SHP77 treated with DMSO at 0.1 percent for 48 hours (cell line): Measurements from ENCODE around the gene ESPNL.
A peak's percentile ranks its signal among the peaks of the same experiment; 100 is the strongest.

Source experiments
- DNase-seq: peaks from one replicate; lab custom pipeline; 2025; lab: John Stamatoyannopoulos, UW

Gene ESPNL

GRCh38 chr2:238097988-238098871 lies 1.9 kb upstream of the ESPNL start:
- DNase-seq = no peak

- no peak for DNase-seq
These were observed 1.0 kb upstream of the ESPNL start for GRCh38 chr2:238098901-238099713.

DNA sequence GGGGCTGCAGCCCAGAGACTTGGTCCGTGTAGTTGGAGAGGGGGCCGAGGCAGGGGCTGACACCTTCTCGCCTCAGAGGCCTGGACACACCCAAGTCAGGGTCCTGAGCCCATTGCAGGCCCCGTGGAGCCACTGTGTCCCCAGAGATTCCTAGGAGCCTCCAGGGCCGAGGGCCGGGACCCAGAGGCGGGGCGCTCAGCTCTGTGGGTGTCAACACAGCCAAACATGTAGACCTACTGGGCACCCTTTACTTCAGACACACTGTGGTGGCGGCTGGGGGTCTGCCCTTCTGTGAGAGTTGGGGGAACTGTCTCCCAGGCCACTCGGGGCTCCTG lies 459 bp upstream of the ESPNL start:
- no peak for DNase-seq

DNA sequence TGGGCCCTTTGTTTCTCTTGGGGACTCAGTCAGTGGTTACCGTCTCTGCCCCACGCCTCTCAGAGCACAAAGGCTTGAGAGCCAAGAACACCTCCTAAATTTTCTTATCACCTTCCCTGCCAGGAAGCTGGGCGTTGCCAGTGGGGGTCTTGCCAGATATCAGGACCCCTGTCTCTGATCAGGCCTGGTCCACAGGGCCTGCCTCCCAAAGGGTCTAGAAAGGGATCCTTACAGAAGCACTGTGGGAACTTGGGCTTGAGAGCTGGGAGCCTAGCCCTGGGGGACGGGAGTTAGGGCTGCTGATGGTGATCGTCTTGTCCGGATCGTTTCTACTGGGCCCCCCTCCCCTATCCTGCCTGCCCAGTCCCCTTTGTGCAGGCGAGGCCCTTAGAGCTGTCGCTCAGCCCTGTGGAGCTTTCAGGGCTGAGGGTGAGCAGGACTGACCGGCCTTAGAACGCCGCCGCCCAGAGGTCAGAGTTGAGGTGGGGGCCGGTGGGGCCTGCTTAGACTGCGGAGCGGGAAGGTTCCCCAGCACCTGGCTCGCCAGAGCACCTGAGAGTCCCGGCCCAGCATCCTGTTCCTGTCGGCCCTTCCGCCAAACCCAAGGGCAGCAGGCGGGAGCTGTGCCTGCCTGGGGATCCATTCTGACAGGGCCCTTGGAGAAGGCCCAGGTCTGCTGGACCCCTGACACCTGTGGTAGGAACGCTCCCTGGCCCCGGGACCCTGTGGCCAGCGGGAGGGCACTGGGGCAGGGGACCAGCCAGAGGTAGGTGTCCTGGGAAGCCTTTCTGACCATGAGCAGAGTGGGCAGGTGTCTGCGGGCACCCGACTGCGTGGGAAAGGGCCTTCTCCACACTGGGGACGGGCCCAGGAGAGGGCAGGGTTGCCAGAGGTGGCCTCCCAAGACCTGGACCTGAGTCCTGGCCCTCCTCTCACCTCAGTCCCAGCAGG lies 956 bp downstream of the ESPNL start:
- DNase-seq = no peak

- DNase-seq = no peak
These were observed 2.0 kb downstream of the ESPNL start for GRCh38 chr2:238101891-238102841.

- DNase-seq = no peak
These were observed 2.7 kb downstream of the ESPNL start for GRCh38 chr2:238102865-238103264.

GRCh38 chr2:238103465-238104225 lies 3.5 kb downstream of the ESPNL start:
- no peak for DNase-seq

- no peak for DNase-seq
These were observed 4.1 kb downstream of the ESPNL start for GRCh38 chr2:238104226-238104690.

GRCh38 chr2:238104691-238105371 lies 4.7 kb downstream of the ESPNL start:
- no peak for DNase-seq

DNA sequence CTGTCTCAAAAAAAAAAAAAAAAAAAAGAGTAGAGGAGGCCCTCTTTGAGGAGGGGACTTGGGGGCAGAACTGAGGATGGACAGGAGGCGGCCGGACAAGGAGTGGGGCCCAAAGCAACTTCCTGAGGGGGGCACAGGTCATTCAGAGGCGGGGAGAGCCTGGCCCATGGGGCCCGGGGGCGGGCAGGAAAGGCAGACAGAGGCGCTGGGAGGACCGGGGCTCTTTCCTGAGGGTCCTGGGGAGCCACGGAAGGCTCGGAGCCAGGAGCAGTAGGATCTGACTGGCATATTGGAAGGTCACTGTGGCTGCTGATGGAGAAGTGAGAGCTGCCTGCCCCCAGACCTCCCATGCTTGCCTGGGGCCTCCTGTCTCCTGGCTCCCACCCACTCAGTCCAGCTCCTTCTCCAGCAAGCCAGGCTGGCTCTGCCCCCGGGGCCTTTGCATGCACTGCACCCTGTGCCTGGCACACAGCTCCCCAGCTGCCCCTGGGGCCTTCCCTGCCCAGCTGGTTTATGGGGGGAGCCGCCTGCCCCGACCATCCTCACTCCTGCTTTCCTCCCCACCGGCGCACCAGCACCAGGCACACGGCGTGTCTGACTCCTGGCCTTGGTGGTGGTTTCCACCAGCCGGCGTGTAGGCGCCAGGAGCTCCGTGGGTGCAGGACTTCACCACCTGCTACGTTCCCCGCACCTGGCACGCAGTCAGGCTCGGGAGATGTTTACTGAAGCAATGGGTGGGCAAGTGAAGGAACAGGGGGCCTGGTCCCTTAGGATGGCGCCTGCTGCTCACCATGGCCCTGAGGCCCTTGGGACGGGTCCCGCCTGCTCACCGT lies 5.6 kb downstream of the ESPNL start:
- no peak for DNase-seq

DNA sequence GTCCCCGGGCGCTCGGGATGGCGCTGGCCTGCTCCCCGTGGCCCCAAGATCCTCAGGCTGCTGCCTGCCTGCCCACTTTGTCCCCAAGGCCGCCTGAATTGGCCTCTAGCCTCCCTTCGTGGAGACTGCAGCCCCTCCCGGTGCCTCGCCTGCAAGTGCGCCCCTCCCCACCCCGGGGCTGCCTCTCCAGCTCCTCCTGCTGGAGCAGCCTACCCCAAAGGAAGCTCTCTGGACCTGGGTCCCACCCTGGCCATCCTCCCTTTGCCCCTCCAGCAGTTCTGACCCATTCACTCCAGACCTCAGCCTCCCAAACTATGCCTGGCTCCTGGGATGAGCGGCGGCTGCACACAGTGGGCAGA lies 6.2 kb downstream of the ESPNL start:
- no peak for DNase-seq

- DNase-seq = peak; percentile 26
These were observed 6.8 kb downstream of the ESPNL start for GRCh38 chr2:238106698-238107524.

GRCh38 chr2:238107525-238108422 lies 7.6 kb downstream of the ESPNL start:
- no peak for DNase-seq

- DNase-seq = no peak
These were observed 8.5 kb downstream of the ESPNL start for GRCh38 chr2:238108423-238109183.

- DNase-seq = no peak
These were observed 13.5 kb downstream of the ESPNL start for GRCh38 chr2:238113611-238114010.

DNA sequence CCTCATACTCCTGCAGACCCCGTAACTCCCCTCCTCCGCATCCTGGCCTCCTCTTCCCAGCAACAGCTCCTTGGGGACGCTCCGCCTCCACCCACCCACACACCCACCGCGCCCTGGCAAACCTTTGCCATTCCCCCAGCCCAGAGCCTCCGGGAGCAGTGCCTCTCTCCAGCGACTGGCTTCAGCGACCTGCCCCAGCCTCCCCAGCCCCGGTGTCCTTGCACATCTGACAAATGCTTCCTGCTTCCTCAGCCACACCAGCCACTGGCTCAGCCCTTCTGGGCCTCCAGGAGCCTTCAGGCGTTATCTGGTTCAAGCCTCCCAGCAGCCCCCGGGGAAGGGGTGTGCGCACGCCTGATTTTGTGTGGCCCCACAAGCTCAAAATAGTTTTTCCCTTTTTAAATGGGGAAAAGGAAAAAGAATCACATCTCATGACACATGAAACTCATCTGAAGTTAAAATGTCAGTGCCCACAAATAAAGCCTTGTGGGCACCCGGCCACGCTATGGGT lies 14.2 kb downstream of the ESPNL start:
- DNase-seq = no peak
